Measurements from ENCODE around the gene LYSMD3.

The LYSMD3 gene

DNA sequence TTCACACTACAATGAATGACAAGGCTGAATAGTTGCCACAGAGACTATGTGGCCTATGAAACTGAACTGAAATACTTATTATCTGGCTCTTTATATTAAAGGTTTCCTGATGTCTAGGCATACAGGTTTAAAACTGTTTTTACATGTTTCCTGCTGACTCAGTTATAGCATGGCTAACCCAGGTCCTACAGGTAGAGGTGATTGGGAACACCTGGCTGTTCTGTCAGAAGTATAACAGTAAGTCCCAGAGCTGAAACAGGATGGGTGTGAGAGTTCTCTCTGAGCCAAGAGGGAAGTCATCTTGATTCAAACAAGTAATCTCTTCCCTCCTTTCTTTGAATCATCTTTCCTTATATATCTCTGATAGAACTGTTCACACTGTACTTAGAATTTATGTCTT, 24.3 kb upstream of the LYSMD3 start:
- Histone ChIP-seq H3K36me3 (replicated peaks; ENCODE audit: low read depth, low read length) (no peaks in the 10 kb centered on the region), H3K4me2 (ENCODE audit: low read length) (no peak overlapping the region), H3K27me3 (ENCODE audit: low read depth, low read length) (peaks cover 39% of the 10 kb centered on the region), H3K27ac (ENCODE audit: low read length) (no peak overlapping the region), H3K9me3 (ENCODE audit: insufficient read depth, low read length) (no peaks in the 10 kb centered on the region), H2AFZ (ENCODE audit: low read depth, low read length) (no peak overlapping the region), H3K9ac (ENCODE audit: low read length) (no peak overlapping the region), H3K4me1 (ENCODE audit: low read length) (peaks cover 2% of the 10 kb centered on the region; the same call in 1 of the 2 replicates), H4K20me1 (ENCODE audit: insufficient read depth, low read length) (no peaks in the 10 kb centered on the region; the same call in 1 of the 2 replicates), H3K4me3 (ENCODE audit: low read length) (no peak overlapping the region), H3K79me2 (ENCODE audit: low read length) (no peaks in the 10 kb centered on the region)
- TF ChIP-seq EZH2phosphoT487 (IDR thresholded peaks at IDR 0.05; ENCODE audit: low read depth) = no peak
- TF ChIP-seq, protein P1, sequence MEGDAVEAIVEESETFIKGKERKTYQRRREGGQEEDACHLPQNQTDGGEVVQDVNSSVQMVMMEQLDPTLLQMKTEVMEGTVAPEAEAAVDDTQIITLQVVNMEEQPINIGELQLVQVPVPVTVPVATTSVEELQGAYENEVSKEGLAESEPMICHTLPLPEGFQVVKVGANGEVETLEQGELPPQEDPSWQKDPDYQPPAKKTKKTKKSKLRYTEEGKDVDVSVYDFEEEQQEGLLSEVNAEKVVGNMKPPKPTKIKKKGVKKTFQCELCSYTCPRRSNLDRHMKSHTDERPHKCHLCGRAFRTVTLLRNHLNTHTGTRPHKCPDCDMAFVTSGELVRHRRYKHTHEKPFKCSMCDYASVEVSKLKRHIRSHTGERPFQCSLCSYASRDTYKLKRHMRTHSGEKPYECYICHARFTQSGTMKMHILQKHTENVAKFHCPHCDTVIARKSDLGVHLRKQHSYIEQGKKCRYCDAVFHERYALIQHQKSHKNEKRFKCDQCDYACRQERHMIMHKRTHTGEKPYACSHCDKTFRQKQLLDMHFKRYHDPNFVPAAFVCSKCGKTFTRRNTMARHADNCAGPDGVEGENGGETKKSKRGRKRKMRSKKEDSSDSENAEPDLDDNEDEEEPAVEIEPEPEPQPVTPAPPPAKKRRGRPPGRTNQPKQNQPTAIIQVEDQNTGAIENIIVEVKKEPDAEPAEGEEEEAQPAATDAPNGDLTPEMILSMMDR (IDR thresholded peaks at IDR 0.05; ENCODE audit: low read depth, low read length) = no peak

DNA sequence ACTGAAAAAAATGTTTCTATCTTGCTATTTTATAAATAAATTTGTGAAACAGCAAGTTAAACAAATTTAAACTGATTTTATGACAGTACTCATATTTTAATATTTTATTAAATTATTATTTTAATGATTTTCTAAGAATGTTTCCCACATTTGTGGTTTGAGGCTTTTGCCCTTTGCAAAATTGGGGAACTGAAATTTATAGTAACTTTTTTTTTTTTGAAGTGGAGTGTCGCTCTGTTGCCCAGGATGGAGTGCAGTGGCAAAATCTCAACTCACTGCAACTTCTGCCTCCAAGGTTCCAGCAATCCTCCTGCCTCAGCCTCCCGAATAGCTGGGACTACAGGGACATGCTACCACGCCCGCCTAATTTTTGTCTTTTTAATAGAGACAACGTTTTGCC, 22.0 kb upstream of the LYSMD3 start:
- Histone ChIP-seq H3K27ac (ENCODE audit: low read length) (no peak overlapping the region), H3K27me3 (ENCODE audit: low read depth, low read length) (peaks cover 50% of the 10 kb centered on the region), H3K4me2 (ENCODE audit: low read length) (no peak overlapping the region), H3K9ac (ENCODE audit: low read length) (no peak overlapping the region), H3K4me3 (ENCODE audit: low read length) (no peak overlapping the region), H3K36me3 (replicated peaks; ENCODE audit: low read depth, low read length) (no peaks in the 10 kb centered on the region), H3K4me1 (ENCODE audit: low read length) (peaks cover 2% of the 10 kb centered on the region; the same call in 1 of the 2 replicates), H4K20me1 (ENCODE audit: insufficient read depth, low read length) (no peaks in the 10 kb centered on the region; the same call in 1 of the 2 replicates), H3K9me3 (ENCODE audit: insufficient read depth, low read length) (no peaks in the 10 kb centered on the region), H3K79me2 (ENCODE audit: low read length) (no peaks in the 10 kb centered on the region), H2AFZ (ENCODE audit: low read depth, low read length) (no peak overlapping the region)
- TF ChIP-seq, protein P1 (IDR thresholded peaks at IDR 0.05; ENCODE audit: low read depth, low read length) = no peak
- TF ChIP-seq EZH2phosphoT487 (IDR thresholded peaks at IDR 0.05; ENCODE audit: low read depth) = no peak

DNA sequence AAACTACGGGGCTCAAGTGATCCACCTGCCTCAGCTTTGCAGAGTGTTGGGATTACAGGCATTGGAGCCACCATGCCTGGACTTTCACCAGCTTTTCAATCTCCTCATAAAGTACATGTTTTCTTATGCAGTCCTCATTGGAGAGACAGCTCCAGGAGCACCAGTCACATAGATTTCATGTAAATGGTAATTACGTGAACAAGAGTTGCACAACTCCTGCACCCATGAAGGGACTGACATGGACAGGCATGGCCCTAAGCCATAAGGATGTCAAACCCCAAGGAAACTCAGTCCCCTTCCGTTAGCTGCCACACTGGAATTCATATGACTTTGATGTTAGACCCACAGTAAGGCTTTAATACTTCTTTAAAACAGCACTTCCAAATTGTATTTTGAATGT, 21.6 kb upstream of the LYSMD3 start:
- peaks cover 2% of the 10 kb centered on the region; the same call in 1 of the 2 replicates for H3K4me1 ChIP-seq (ENCODE audit: low read length)
- no peak overlapping the region for H3K4me2 ChIP-seq (ENCODE audit: low read length)
- H4K20me1 ChIP-seq (ENCODE audit: insufficient read depth, low read length) = no peaks in the 10 kb centered on the region; the same call in 1 of the 2 replicates
- H3K4me3 ChIP-seq (ENCODE audit: low read length) = no peak overlapping the region
- H2AFZ ChIP-seq (ENCODE audit: low read depth, low read length) = no peak overlapping the region
- H3K79me2 ChIP-seq (ENCODE audit: low read length) = no peaks in the 10 kb centered on the region
- no peak overlapping the region for H3K9ac ChIP-seq (ENCODE audit: low read length)
- TF ChIP-seq, protein P1 (IDR thresholded peaks at IDR 0.05; ENCODE audit: low read depth, low read length) = no peak
- TF ChIP-seq EZH2phosphoT487 (IDR thresholded peaks at IDR 0.05; ENCODE audit: low read depth) = no peak
- no peaks in the 10 kb centered on the region for H3K36me3 ChIP-seq (replicated peaks; ENCODE audit: low read depth, low read length)
- no peak overlapping the region for H3K27ac ChIP-seq (ENCODE audit: low read length)
- no peaks in the 10 kb centered on the region for H3K9me3 ChIP-seq (ENCODE audit: insufficient read depth, low read length)
- H3K27me3 ChIP-seq (ENCODE audit: low read depth, low read length) = peaks cover 51% of the 10 kb centered on the region

DNA sequence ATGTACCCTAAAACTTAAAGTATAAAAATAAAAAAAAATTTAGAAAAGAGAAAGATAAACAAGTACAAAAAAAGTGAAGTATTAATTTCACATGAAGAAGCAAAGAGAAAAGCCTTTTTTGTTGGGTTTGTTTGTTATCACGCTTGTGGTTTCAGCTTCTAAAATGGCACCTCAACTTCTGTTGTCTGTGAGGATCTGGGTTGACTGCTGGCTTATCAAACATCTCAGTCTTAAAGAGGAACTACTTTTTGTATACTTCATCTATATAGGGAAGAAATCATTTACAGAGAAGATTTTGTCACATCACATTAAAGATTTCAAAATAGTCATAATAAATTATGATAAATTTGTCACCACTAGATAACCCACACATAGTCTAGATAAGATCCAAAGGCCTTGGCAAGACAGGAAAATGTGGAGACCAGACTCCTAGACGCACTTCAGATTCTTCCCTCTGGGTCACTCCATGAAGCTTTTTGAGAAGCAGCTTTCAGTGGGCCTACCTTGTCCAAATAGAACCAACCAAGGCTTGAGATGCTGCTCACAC, 20.4 kb upstream of the LYSMD3 start:
- Histone ChIP-seq H3K4me2 (ENCODE audit: low read length) (no peak overlapping the region), H3K79me2 (ENCODE audit: low read length) (no peaks in the 10 kb centered on the region), H3K36me3 (replicated peaks; ENCODE audit: low read depth, low read length) (no peaks in the 10 kb centered on the region), H3K27me3 (ENCODE audit: low read depth, low read length) (peaks cover 59% of the 10 kb centered on the region), H3K27ac (ENCODE audit: low read length) (no peak overlapping the region), H4K20me1 (ENCODE audit: insufficient read depth, low read length) (no peaks in the 10 kb centered on the region; the same call in 1 of the 2 replicates), H3K9ac (ENCODE audit: low read length) (no peak overlapping the region), H3K9me3 (ENCODE audit: insufficient read depth, low read length) (no peaks in the 10 kb centered on the region), H3K4me1 (ENCODE audit: low read length) (peaks cover 2% of the 10 kb centered on the region; the same call in 1 of the 2 replicates), H2AFZ (ENCODE audit: low read depth, low read length) (no peak overlapping the region), H3K4me3 (ENCODE audit: low read length) (no peak overlapping the region)
- TF ChIP-seq, protein P1 (IDR thresholded peaks at IDR 0.05; ENCODE audit: low read depth, low read length) = no peak
- TF ChIP-seq EZH2phosphoT487 (IDR thresholded peaks at IDR 0.05; ENCODE audit: low read depth) = no peak
